Neural progenitor cell (in vitro differentiated cells): ENCODE data around the gene TRMT61A. TPM values are rescaled to one million over a fixed set of nuclear protein-coding genes. Genes with fewer than 3 reads are reported as not detected.

Experiments used
- DNase-seq: peaks from one replicate; pipeline ENCODE4 v3.0.0-alpha.2; 2016; ENCODE audit warnings: low spot score
- H2AFZ ChIP-seq: fragments of 200-600 bp; sonication (generic); replicated peaks from 2 replicates; pipeline ENCODE4 v1.6.1; 2016; ENCODE audit warnings: antibody characterized with exemption
- H3F3A ChIP-seq: fragments of 200-600 bp; sonication (generic); 2 replicates; pipeline ENCODE4 v1.6.1; 2016; ENCODE audit warnings: antibody characterized with exemption, low read depth
- H3K27ac ChIP-seq: fragments of 200-600 bp; sonication (generic); 2 replicates; pipeline ENCODE4 v1.5.1; 2016; ENCODE audit warnings: mild to moderate bottlenecking
- H3K27me3 ChIP-seq: fragments of 200-600 bp; sonication (generic); 2 replicates; pipeline ENCODE4 v1.6.1; 2016; ENCODE audit warnings: mild to moderate bottlenecking, moderate library complexity
- H3K36me3 ChIP-seq: fragments of 200-600 bp; sonication (generic); 2 replicates; pipeline ENCODE4 v1.5.1; 2016
- H3K4me1 ChIP-seq: fragments of 200-600 bp; sonication (generic); 2 replicates; pipeline ENCODE4 v1.6.1; 2016; ENCODE audit warnings: mixed run types
- H3K4me2 ChIP-seq: fragments of 200-600 bp; sonication (generic); 2 replicates; pipeline ENCODE4 v1.6.1; 2016
- H3K4me3 ChIP-seq: fragments of 200-600 bp; sonication (generic); 2 replicates; pipeline ENCODE4 v1.5.1; 2016
- H3K79me2 ChIP-seq: fragments of 200-600 bp; sonication (generic); 2 replicates; pipeline ENCODE4 v1.6.1; 2016; ENCODE audit warnings: low read depth
- H3K9ac ChIP-seq: fragments of 200-600 bp; sonication (generic); 2 replicates; pipeline ENCODE4 v1.6.1; 2016
- H3K9me3 ChIP-seq: fragments of 200-600 bp; sonication (generic); 2 replicates; pipeline ENCODE4 v1.5.1; 2016; ENCODE audit warnings: low read depth
- H4K20me1 ChIP-seq: fragments of 200-600 bp; sonication (generic); 2 replicates; pipeline ENCODE4 v1.6.1; 2016; ENCODE audit warnings: low read depth
- H3K27ac Mint-ChIP-seq: 3 replicates; pipeline ENCODE4 v1.8.0; 2021; ENCODE audit warnings: mixed read lengths
- H3K27me3 Mint-ChIP-seq: 2 replicates; pipeline ENCODE4 v1.8.0; 2022; ENCODE audit warnings: low read depth, mild to moderate bottlenecking, inconsistent platforms, moderate library complexity, mixed read lengths; ENCODE audit not compliant: insufficient read depth
- H3K36me3 Mint-ChIP-seq: 3 replicates; pipeline ENCODE4 v1.8.0; 2021; ENCODE audit warnings: mixed read lengths
- H3K4me1 Mint-ChIP-seq: 3 replicates; pipeline ENCODE4 v1.8.0; 2021; ENCODE audit warnings: mixed read lengths
- H3K4me3 Mint-ChIP-seq: 3 replicates; pipeline ENCODE4 v1.8.0; 2021; ENCODE audit warnings: mild to moderate bottlenecking, moderate library complexity, mixed read lengths
- H3K9me3 Mint-ChIP-seq: 3 replicates; pipeline ENCODE4 v1.8.0; 2020; ENCODE audit warnings: mixed read lengths
- CTCF ChIP-seq: fragments of 200-600 bp; sonication (generic); IDR thresholded peaks from 2 replicates; pipeline ENCODE4 v1.5.1; 2017; ENCODE audit warnings: antibody characterized with exemption, mild to moderate bottlenecking
- EZH2 ChIP-seq: fragments of 200-600 bp; sonication (generic); IDR thresholded peaks from 2 replicates; pipeline ENCODE4 v1.6.1; 2017; ENCODE audit warnings: antibody characterized with exemption, mild to moderate bottlenecking, moderate library complexity
- EZH2phosphoT487 ChIP-seq: fragments of 200-600 bp; sonication (generic); IDR thresholded peaks from 2 replicates; pipeline ENCODE4 v1.6.1; 2017; ENCODE audit warnings: antibody characterized with exemption
- total RNA-seq: library from RNA; depleted of rRNA; stranded (reverse); fragments of >200 nt; gene quantifications from 2 replicates; pipeline ENCODE4 v1.2.3, GENCODE V29; 2015; ENCODE audit warnings: low replicate concordance

The TRMT61A gene
- total RNA-seq, 1 donor from 2014 or later = 1.2 TPM

- DNase-seq = peak; percentile 71
- Histone ChIP-seq H3K79me2 (peaks cover 94% of the 10 kb centered on the region), H3K4me1 (peaks cover 16% of the 10 kb centered on the region), H3K4me3 (peak overlapping the region; percentile 97), H4K20me1 (peaks cover 50% of the 10 kb centered on the region), H3K36me3 (peaks cover 8% of the 10 kb centered on the region), H3K9me3 (no peaks in the 10 kb centered on the region), H3F3A (peaks cover 37% of the 10 kb centered on the region), H2AFZ (no peak overlapping the region), H3K27ac (peak overlapping the region; percentile 99), H3K9ac (peak overlapping the region; percentile 94), H3K4me2 (peak overlapping the region; percentile 96), H3K27me3 (no peaks in the 10 kb centered on the region)
- peaks cover 49% of the 10 kb centered on the region for H3K4me1 Mint-ChIP-seq
- H3K4me3 Mint-ChIP-seq = peak overlapping the region; percentile 95
- TF ChIP-seq CTCF (no peak), EZH2 (no peak), EZH2phosphoT487 (no peak)
- no peaks in the 10 kb centered on the region for H3K9me3 Mint-ChIP-seq
- H3K27ac Mint-ChIP-seq = peak overlapping the region; percentile 95
- H3K36me3 Mint-ChIP-seq = peaks cover 12% of the 10 kb centered on the region
- no peaks in the 10 kb centered on the region for H3K27me3 Mint-ChIP-seq
Measured at GRCh38 chr14:103561381-103562178, 32.6 kb downstream of the TRMT61A start.

GRCh38 chr14:103562179-103562428 is 33.1 kb downstream of the TRMT61A start:
- H3K27me3 Mint-ChIP-seq = no peaks in the 10 kb centered on the region
- Histone ChIP-seq H2AFZ (peak overlapping the region; percentile 84), H3F3A (peaks cover 37% of the 10 kb centered on the region), H3K9me3 (no peaks in the 10 kb centered on the region), H3K4me1 (peaks cover 16% of the 10 kb centered on the region), H3K9ac (peak overlapping the region; percentile 94), H3K79me2 (peaks cover 95% of the 10 kb centered on the region), H3K27me3 (no peaks in the 10 kb centered on the region), H3K4me3 (peak overlapping the region; percentile 97), H4K20me1 (peaks cover 50% of the 10 kb centered on the region), H3K4me2 (peak overlapping the region; percentile 96), H3K36me3 (peaks cover 8% of the 10 kb centered on the region), H3K27ac (peak overlapping the region; percentile 99)
- peak; percentile 78 for DNase-seq
- H3K4me1 Mint-ChIP-seq = peaks cover 48% of the 10 kb centered on the region
- TF ChIP-seq EZH2 = no peak
- TF ChIP-seq CTCF = no peak
- no peak for TF ChIP-seq EZH2phosphoT487
- peaks cover 13% of the 10 kb centered on the region for H3K36me3 Mint-ChIP-seq
- peak overlapping the region; percentile 95 for H3K4me3 Mint-ChIP-seq
- H3K9me3 Mint-ChIP-seq = no peaks in the 10 kb centered on the region
- no peak overlapping the region for H3K27ac Mint-ChIP-seq

- H3K27me3 Mint-ChIP-seq = no peaks in the 10 kb centered on the region
- H2AFZ ChIP-seq = peak within 1 kb of the TSS; percentile 84
- H3K4me3 ChIP-seq = peak within 1 kb of the TSS; percentile 97
- H3K27ac ChIP-seq = peak within 1 kb of the TSS; percentile 99
- no peaks in the 10 kb centered on the region for H3K9me3 Mint-ChIP-seq
- H3K27ac Mint-ChIP-seq = peak within 1 kb of the TSS; percentile 95
- peaks cover 53% of the 10 kb centered on the region for H4K20me1 ChIP-seq
- peaks cover 13% of the 10 kb centered on the region for H3K36me3 Mint-ChIP-seq
- H3F3A ChIP-seq = peaks cover 33% of the 10 kb centered on the region
- peaks cover 43% of the 10 kb centered on the region for H3K4me1 Mint-ChIP-seq
- no peak for TF ChIP-seq EZH2
- no peak for TF ChIP-seq CTCF
- no peak for TF ChIP-seq EZH2phosphoT487
- H3K36me3 ChIP-seq = peaks cover 8% of the 10 kb centered on the region
- peak within 1 kb of the TSS; percentile 95 for H3K4me3 Mint-ChIP-seq
- H3K9me3 ChIP-seq = no peaks in the 10 kb centered on the region
- DNase-seq = peak; percentile 96
- H3K79me2 ChIP-seq = peaks cover 95% of the 10 kb centered on the region
- H3K27me3 ChIP-seq = no peaks in the 10 kb centered on the region
- H3K4me2 ChIP-seq = peak within 1 kb of the TSS; percentile 96
- peaks cover 16% of the 10 kb centered on the region for H3K4me1 ChIP-seq
- H3K9ac ChIP-seq = peak within 1 kb of the TSS; percentile 94
Measured at GRCh38 chr14:103562429-103563225, 33.6 kb downstream of the TRMT61A start, which contains the start of the genes BAG5 and COA8. Gene BAG5, minus strand, starts transcription at chr14:103562657. Its CDS starts 1,493 bp downstream, at chr14:103561164. Gene COA8, plus strand, starts transcription at chr14:103562960. Its CDS starts 42 bp downstream, at chr14:103563002.
